22Rv1 (cell line): ENCODE measurements around the gene GPR35.

Experiments used
- H3K27ac ChIP-seq: fragments of 450-650 bp; 2 replicates; pipeline ENCODE4 v1.5.1; 2017
- ZFX ChIP-seq: fragments of 450-650 bp; IDR thresholded peaks from 2 replicates; pipeline ENCODE4 v1.6.1; 2017; ENCODE audit warnings: antibody characterized with exemption, borderline replicate concordance
- TF ChIP-seq, protein P1 (sequence below): fragments of 450-650 bp; IDR thresholded peaks from 2 replicates; pipeline ENCODE4 v1.5.1; 2017; ENCODE audit warnings: mild to moderate bottlenecking

Gene GPR35

DNA sequence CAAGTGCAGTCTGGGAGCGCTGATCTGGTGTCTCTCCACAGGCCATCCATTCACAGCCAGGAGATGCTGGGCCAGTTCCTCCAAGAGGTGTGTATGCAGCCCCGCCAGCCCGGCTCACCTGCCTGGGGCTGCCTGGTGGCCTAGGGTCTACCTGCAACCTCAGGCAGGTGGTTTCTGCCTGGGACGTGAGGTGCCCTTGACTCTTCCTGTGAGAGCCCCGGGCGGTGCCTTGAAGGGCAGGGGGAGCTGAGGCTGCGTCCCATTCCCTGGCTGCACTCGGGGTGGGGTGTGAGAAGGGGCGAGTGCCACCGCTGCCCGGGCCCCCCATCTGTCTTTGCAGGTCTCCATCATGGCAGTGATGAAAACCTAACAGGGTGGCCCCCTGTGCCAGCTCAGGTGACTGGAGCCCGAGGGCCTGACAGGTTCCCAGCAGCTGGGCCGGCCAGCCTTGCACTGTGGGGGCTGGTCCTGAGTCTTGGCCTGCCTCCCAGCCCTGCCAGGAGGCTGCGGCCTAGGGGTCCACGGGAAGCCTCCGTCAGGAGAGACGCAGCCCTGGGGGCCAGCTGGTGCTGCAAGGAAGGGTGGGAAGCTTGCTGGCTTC is 26.9 kb upstream of the GPR35 start:
- H3K27ac ChIP-seq = no peak overlapping the region
- TF ChIP-seq, protein P1, sequence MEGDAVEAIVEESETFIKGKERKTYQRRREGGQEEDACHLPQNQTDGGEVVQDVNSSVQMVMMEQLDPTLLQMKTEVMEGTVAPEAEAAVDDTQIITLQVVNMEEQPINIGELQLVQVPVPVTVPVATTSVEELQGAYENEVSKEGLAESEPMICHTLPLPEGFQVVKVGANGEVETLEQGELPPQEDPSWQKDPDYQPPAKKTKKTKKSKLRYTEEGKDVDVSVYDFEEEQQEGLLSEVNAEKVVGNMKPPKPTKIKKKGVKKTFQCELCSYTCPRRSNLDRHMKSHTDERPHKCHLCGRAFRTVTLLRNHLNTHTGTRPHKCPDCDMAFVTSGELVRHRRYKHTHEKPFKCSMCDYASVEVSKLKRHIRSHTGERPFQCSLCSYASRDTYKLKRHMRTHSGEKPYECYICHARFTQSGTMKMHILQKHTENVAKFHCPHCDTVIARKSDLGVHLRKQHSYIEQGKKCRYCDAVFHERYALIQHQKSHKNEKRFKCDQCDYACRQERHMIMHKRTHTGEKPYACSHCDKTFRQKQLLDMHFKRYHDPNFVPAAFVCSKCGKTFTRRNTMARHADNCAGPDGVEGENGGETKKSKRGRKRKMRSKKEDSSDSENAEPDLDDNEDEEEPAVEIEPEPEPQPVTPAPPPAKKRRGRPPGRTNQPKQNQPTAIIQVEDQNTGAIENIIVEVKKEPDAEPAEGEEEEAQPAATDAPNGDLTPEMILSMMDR = no peak
- TF ChIP-seq ZFX = no peak

DNA sequence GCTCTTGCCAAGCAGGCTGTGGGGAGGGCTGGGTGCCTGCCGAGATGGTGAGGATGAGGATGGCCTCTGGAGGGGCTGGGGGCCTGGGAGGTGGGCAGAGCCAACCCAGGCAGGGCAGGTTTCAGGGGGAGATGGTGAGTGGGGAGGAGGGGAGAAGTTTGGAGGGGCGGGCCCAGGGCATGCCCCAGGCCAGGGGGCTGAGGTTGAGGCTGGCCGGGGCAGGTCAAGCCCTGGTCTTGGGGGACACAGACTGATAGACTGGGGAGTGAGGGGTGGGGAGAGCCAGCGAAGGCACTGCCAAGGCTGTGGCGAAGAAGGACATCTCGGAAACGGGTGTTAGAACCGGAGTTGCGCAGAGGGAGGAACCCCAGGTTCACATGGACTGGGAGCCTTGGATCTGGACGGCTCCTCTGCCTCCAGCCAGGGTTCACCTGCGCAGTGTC is 26.1 kb upstream of the GPR35 start:
- TF ChIP-seq, protein P1 = no peak
- no peak for TF ChIP-seq ZFX
- no peak overlapping the region for H3K27ac ChIP-seq

DNA sequence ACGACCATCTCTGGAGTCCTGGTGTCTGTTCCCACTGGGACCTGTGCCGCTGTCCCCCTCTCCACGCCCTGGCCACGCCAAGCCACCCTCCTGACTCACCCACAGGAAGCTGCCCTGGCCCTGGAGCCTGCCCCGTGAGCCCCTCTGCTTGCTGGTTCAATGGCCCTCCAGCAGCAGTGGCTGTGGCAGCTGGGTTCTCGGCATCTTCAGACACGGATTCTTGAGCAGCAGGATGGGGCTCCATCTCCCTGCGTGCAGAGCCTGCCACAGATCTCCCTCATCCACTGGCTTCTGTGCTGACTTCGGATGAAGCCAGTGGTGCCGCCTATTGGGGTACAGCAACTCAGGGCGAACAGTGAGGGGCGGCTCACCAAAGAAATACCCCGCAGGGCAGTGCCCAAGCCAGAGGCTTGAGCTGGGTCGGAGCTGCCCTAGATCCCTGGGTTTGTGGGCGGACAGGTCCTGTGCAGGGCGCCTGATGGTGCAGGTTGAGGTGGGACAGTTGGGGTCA is 24.8 kb upstream of the GPR35 start:
- H3K27ac ChIP-seq = no peak overlapping the region
- TF ChIP-seq, protein P1 = no peak
- TF ChIP-seq ZFX = no peak

DNA sequence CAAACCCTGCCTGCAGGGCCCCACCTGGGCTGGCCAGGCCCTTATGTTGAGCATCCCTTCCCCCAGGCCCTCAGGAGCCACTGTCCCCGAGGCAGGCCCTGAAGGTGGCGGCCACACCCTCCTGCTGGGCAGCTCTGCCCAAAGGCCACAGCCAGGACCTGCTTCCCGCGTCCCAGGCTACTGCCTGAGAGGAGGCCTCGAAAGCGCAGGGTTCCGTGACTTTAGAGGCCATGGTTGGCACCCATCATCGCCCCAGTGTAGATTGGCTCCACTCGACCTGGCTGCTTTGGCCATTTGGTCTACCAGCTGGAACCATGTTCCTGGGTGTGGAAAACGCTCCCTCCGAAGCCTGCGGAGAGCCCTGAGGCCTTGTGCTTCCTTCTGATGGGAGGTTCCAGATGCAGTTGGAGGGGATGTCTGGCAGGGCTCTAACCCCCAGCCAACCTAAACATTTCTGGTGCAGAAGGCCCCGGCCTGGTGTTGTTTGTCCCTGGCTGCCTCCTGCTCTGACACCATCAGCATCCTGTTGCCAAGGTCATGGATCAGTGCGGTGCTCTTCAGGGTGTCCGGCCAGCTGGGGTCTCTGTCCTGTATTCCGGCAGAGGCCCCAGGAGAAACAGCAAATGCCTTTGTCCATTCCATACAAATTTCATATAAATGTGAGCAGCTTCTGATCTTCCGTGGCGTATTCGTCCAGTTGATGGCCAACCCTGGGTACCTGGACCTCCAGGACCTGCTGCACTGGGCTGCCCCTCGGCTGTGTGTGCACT is 24.0 kb upstream of the GPR35 start:
- TF ChIP-seq, protein P1 = no peak
- TF ChIP-seq ZFX = no peak
- H3K27ac ChIP-seq = no peak overlapping the region

GRCh38 chr2:240601831-240602160 is 23.5 kb upstream of the GPR35 start:
- TF ChIP-seq, protein P1 = no peak
- no peak for TF ChIP-seq ZFX
- H3K27ac ChIP-seq = no peak overlapping the region

DNA sequence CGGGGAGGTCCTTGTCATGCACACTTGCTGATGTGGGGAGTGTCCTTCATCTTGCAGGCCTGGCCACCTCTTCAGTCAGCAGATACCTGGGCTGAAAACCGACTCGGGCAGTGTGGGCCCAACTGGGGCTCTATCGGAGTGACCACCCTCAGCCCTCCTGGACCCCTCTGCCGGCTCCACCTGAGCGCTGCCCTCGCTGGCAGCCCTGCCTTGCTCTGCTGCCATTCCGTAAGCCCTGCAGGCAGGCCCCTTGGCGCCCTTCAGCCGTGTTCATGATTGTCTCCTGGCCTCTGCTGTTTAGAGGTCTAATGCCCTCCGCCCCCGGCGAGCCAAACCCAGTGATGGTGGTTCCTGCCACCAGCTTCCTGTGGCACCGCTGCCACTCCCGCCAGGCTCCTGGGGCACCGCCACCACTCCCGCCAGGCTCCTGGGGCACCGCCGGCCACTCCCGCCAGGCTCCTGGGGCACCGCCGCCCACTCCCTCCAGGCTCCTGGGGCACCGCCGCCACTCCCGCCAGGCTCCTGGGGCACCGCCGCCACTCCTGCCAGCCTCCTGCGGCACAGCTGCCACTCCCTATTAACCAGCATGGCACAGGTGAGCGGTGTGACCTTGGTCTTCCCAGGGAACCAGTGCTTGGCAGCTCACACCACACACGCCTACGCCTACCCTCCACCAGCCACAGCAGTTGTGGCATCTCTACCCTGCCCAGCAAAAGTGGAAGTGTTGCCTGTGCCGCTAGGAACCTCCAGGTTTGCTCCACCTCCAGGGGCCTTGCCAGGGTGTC is 22.8 kb upstream of the GPR35 start:
- TF ChIP-seq, protein P1 = no peak
- no peak for TF ChIP-seq ZFX
- H3K27ac ChIP-seq = no peak overlapping the region
